Fibroblast of lung (primary cell): ENCODE measurements around the gene TP53BP2. TPM values are rescaled to one million over a fixed set of nuclear protein-coding genes. Genes with fewer than 3 reads are reported as not detected.

Experiments used
- DNase-seq, 2 donors: peaks; one replicate each; pipeline versions ENCODE4 v3.0.0 to v3.0.0-alpha.2; 2010; ENCODE audit warnings: low read depth in 2 of 2
- H2AFZ ChIP-seq: 2 replicates; pipeline ENCODE4 v1.5.1; 2012; ENCODE audit warnings: low read length, control low read depth, inconsistent platforms
- H3K27ac ChIP-seq: 2 replicates; pipeline ENCODE4 v1.5.1; 2011; ENCODE audit warnings: low read length, control low read depth; ENCODE audit not compliant: insufficient read depth
- H3K27me3 ChIP-seq: 2 replicates; pipeline ENCODE4 v1.5.1; 2011; ENCODE audit warnings: mild to moderate bottlenecking, low read length; ENCODE audit not compliant: control insufficient read depth, insufficient read depth
- H3K36me3 ChIP-seq: 2 replicates; pipeline ENCODE4 v1.5.1; 2011; ENCODE audit warnings: low read length; ENCODE audit not compliant: control insufficient read depth, insufficient read depth
- H3K4me1 ChIP-seq: 2 replicates; pipeline ENCODE4 v1.5.1; 2011; ENCODE audit warnings: low read length; ENCODE audit not compliant: control insufficient read depth, insufficient read depth; ENCODE audit errors: extremely low read depth
- H3K4me2 ChIP-seq: 2 replicates; pipeline ENCODE4 v1.5.1; 2011; ENCODE audit warnings: low read length, control low read depth; ENCODE audit not compliant: insufficient read depth; ENCODE audit errors: extremely low read depth
- H3K4me3 ChIP-seq, 4 experiments: fragments of 200-600 bp in 1 of 4; sonication (generic) in 1 of 4; replicated peaks in 1 of 4; 2 replicates each; pipeline ENCODE4 v1.5.1; 2011 to 2016; ENCODE audit warnings: low read length in 4 of 4, low read depth in 3 of 4, mild to moderate bottlenecking in 3 of 4, control low read depth in 2 of 4, inconsistent platforms in 1 of 4, mixed read lengths in 1 of 4; ENCODE audit not compliant: insufficient read depth in 1 of 4; ENCODE audit errors: control extremely low read depth in 1 of 4
- H3K79me2 ChIP-seq: 2 replicates; pipeline ENCODE4 v1.5.1; 2012; ENCODE audit warnings: mild to moderate bottlenecking, low read length, inconsistent platforms; ENCODE audit not compliant: control insufficient read depth, insufficient read depth
- H3K9ac ChIP-seq: 2 replicates; pipeline ENCODE4 v1.5.1; 2011; ENCODE audit warnings: mild to moderate bottlenecking, low read length, control low read depth; ENCODE audit not compliant: insufficient read depth
- H3K9me3 ChIP-seq: 2 replicates; pipeline ENCODE4 v1.5.1; 2012; ENCODE audit warnings: low read depth, low read length; ENCODE audit not compliant: control insufficient read depth, insufficient read depth
- H4K20me1 ChIP-seq: 2 replicates; pipeline ENCODE4 v1.5.1; 2011; ENCODE audit warnings: low read length; ENCODE audit not compliant: control insufficient read depth, insufficient read depth; ENCODE audit errors: extremely low read depth
- EZH2 ChIP-seq: IDR thresholded peaks from 2 replicates; pipeline ENCODE4 v1.5.1; 2012; ENCODE audit warnings: low read length, control low read depth, mild to moderate bottlenecking; ENCODE audit errors: missing control alignments
- polyA plus RNA-seq, 2 donors: library from polyadenylated mRNA; depleted of rRNA in 1 of 2; stranded (reverse) in 1 of 2; unstranded in 1 of 2; fragments of >200 nt; gene quantifications; 2 replicates each; pipeline ENCODE4 v1.2.1, GENCODE V29; 2011 to 2012; ENCODE audit warnings: missing spikeins in 1 of 2
- total RNA-seq: library from RNA; depleted of rRNA; stranded (reverse); fragments of >200 nt; gene quantifications from 2 replicates; pipeline ENCODE4 v1.2.1, GENCODE V29; 2014
- TF ChIP-seq, protein P1 (sequence below), 2 donors: IDR thresholded peaks in 1 of 2; conservative IDR thresholded peaks in 1 of 2; 1 replicate in 1 of 2; 2 replicates in 1 of 2; pipeline ENCODE4 v1.5.1; 2011 to 2012; ENCODE audit warnings: low read length in 2 of 2, control low read depth in 1 of 2, inconsistent platforms in 1 of 2, low read depth in 1 of 2, mild to moderate bottlenecking in 1 of 2

Gene TP53BP2
- total and polyA plus RNA-seq, 2 donors (not counting 1 experiment from before 2014, with no cell fraction given), result 28.4 to 30.4 TPM

DNA sequence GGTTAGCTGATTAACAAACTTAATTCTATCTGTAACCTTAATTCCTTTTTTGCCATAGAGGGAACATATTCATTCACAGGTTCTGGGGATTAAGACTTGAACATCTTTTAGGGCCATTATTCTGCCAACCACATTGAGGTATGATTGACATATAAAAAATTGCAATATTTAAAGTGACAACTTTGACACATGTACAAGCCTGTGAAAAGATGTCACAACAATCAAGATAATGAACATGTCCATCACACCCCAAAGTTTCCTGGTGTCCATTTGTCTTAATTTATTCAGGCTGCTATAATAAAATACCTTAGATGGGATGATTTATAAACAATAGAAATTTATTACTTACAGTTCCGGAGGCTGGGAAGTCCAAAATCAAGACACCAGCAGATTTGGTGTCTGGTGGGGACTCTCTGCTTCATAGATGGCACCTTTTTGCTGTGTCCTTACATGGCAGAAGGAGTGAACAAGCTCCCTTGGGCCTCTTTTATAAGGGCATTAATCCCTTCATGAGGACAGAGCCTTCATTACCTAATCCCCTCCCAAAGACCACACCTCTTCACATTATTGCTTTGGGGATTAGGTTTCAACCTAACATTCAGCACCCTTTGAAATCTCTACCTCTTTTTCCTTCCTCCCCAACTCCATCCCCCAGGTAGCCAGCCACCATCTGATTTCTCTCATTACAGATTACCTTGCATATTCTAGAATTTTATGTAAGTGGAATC lies 33.0 kb upstream of the TP53BP2 start:
- Histone ChIP-seq H3K79me2 (no peaks in the 10 kb centered on the region), H3K9me3 (no peaks in the 10 kb centered on the region), H4K20me1 (no peaks in the 10 kb centered on the region), H3K27ac (no peak overlapping the region), H3K4me3 (no peak overlapping the region), H3K9ac (no peak overlapping the region), H3K27me3 (peaks cover 5% of the 10 kb centered on the region), H3K4me2 (no peak overlapping the region), H2AFZ (no peak overlapping the region), H3K36me3 (no peaks in the 10 kb centered on the region), H3K4me1 (no peaks in the 10 kb centered on the region)
- no peak for TF ChIP-seq EZH2
- TF ChIP-seq, protein P1, sequence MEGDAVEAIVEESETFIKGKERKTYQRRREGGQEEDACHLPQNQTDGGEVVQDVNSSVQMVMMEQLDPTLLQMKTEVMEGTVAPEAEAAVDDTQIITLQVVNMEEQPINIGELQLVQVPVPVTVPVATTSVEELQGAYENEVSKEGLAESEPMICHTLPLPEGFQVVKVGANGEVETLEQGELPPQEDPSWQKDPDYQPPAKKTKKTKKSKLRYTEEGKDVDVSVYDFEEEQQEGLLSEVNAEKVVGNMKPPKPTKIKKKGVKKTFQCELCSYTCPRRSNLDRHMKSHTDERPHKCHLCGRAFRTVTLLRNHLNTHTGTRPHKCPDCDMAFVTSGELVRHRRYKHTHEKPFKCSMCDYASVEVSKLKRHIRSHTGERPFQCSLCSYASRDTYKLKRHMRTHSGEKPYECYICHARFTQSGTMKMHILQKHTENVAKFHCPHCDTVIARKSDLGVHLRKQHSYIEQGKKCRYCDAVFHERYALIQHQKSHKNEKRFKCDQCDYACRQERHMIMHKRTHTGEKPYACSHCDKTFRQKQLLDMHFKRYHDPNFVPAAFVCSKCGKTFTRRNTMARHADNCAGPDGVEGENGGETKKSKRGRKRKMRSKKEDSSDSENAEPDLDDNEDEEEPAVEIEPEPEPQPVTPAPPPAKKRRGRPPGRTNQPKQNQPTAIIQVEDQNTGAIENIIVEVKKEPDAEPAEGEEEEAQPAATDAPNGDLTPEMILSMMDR (conservative IDR thresholded peaks at IDR 0.05 in 1 of 2, IDR thresholded peaks at IDR 0.05 in 1 of 2; ENCODE audit: low read depth in 1 of 2, low read length in 2 of 2), result no peak
- no peak for DNase-seq

DNA sequence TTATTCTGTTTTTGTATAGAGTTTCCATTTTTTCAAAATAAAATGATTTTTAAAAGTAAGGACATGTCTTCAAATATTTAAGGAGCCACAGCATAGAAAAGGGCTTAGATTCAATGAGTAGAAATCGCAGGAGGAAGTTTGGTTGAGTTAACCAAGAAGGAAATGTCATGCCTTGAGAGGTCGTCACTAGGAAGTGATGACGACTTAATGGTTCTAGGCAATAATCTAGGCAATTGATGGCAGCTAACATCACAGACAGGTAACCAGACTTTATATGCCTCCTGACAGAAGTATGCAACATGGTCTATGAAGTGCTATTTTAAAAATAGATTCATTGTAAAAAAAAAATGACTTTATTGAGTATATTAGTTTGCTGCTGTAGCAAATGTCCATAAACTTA lies 32.1 kb upstream of the TP53BP2 start:
- Histone ChIP-seq H3K27me3 (peaks cover 5% of the 10 kb centered on the region), H2AFZ (no peak overlapping the region), H3K79me2 (no peaks in the 10 kb centered on the region), H3K4me2 (no peak overlapping the region), H3K27ac (no peak overlapping the region), H3K36me3 (no peaks in the 10 kb centered on the region), H3K9ac (no peak overlapping the region), H3K4me1 (no peaks in the 10 kb centered on the region), H3K4me3 (no peak overlapping the region), H4K20me1 (no peaks in the 10 kb centered on the region), H3K9me3 (no peaks in the 10 kb centered on the region)
- TF ChIP-seq, protein P1 (conservative IDR thresholded peaks at IDR 0.05 in 1 of 2, IDR thresholded peaks at IDR 0.05 in 1 of 2; ENCODE audit: low read depth in 1 of 2, low read length in 2 of 2), result no peak
- TF ChIP-seq EZH2, result no peak
- DNase-seq, result no peak

DNA sequence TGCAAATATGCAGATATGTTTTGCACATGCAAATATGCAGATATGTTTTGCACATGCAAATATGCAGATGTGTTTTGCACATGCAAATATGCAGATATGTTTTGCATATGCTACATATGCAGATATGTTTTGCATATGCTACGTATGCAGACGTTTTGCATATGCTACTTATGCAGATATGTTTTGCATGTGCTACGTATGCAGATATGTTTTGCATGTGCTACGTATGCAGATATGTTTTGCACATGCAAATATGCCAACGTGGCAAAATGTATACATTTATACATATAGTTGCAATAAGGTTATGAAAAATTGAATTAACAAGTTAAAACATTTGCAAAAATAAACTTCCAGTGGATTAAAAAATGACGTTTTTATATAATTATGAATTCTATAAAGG lies 30.8 kb upstream of the TP53BP2 start:
- no peak for TF ChIP-seq EZH2
- TF ChIP-seq, protein P1 (conservative IDR thresholded peaks at IDR 0.05 in 1 of 2, IDR thresholded peaks at IDR 0.05 in 1 of 2; ENCODE audit: low read depth in 1 of 2, low read length in 2 of 2), result no peak
- no peak overlapping the region for H3K4me2 ChIP-seq
- no peak overlapping the region for H3K9ac ChIP-seq
- no peak overlapping the region for H2AFZ ChIP-seq
- no peaks in the 10 kb centered on the region for H3K9me3 ChIP-seq
- peaks cover 9% of the 10 kb centered on the region for H3K27me3 ChIP-seq
- DNase-seq, result no peak
- H3K4me1 ChIP-seq, result no peaks in the 10 kb centered on the region
- H3K27ac ChIP-seq, result no peak overlapping the region
- H3K36me3 ChIP-seq, result no peaks in the 10 kb centered on the region
- no peak overlapping the region for H3K4me3 ChIP-seq
- H4K20me1 ChIP-seq, result no peaks in the 10 kb centered on the region
- no peaks in the 10 kb centered on the region for H3K79me2 ChIP-seq
